ENCODE results near the gene TIMP2. TPM values are rescaled to one million over a fixed set of nuclear protein-coding genes. Genes with fewer than 3 reads are reported as not detected.

The TIMP2 gene
- total and polyA plus RNA-seq, 2 of the 13 experiments (the other 11 are each of a cell fraction or from before 2014, with no cell fraction given): 3.8 to 8.5 TPM

DNA sequence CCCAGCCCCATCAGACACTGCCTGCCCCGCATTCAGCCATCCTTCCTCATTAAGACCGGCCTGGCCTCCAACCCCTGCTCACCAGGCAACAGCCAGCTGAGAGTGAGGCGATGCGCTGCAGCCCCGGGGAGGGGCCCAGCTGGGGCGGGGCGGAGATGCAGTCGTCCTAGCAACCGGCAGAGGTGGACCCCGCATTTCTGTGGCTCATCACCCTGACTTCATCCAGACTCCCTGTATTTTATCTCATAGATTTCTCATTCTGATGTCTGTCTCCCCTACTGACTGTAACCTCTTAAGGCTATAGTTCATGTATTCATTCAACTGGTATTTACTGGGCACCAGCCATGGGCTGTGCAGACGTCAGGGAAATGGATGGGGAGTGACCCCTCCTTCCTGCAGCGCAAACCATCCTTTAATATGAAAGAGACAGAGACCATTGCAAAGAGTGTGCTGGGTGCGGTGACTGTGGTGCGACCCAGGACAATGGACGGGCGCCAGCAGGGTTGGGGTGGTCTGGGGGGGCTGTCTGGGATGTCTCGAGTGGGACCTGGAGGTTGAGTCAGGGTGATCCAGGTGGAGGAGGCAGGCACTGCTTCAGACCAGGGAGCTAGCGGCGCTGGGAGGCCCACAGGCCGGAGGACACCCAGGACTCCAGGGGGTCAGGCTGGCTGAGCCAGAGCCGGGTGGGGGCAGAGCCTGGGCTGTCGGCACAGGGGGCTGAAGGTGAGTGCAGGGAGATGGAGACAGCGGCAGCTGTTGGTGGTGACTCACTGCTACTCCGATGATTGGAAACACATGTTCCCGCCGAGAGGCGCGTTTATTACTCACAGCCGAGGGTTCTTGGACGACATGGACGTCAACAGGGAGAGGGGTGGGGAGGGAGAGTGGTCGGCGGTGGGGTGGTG is 10.5 kb upstream of the TIMP2 start (continued):
- TF ChIP-seq, protein P1, sequence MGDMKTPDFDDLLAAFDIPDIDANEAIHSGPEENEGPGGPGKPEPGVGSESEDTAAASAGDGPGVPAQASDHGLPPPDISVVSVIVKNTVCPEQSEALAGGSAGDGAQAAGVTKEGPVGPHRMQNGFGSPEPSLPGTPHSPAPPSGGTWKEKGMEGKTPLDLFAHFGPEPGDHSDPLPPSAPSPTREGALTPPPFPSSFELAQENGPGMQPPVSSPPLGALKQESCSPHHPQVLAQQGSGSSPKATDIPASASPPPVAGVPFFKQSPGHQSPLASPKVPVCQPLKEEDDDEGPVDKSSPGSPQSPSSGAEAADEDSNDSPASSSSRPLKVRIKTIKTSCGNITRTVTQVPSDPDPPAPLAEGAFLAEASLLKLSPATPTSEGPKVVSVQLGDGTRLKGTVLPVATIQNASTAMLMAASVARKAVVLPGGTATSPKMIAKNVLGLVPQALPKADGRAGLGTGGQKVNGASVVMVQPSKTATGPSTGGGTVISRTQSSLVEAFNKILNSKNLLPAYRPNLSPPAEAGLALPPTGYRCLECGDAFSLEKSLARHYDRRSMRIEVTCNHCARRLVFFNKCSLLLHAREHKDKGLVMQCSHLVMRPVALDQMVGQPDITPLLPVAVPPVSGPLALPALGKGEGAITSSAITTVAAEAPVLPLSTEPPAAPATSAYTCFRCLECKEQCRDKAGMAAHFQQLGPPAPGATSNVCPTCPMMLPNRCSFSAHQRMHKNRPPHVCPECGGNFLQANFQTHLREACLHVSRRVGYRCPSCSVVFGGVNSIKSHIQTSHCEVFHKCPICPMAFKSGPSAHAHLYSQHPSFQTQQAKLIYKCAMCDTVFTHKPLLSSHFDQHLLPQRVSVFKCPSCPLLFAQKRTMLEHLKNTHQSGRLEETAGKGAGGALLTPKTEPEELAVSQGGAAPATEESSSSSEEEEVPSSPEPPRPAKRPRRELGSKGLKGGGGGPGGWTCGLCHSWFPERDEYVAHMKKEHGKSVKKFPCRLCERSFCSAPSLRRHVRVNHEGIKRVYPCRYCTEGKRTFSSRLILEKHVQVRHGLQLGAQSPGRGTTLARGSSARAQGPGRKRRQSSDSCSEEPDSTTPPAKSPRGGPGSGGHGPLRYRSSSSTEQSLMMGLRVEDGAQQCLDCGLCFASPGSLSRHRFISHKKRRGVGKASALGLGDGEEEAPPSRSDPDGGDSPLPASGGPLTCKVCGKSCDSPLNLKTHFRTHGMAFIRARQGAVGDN (CRISPR knock-in tag; IDR thresholded peaks at IDR 0.05): no peak
- TF ChIP-seq YEATS4 (CRISPR knock-in tag; IDR thresholded peaks at IDR 0.05; ENCODE audit: borderline replicate concordance): no peak
- no peak for TF ChIP-seq HHEX (CRISPR knock-in tag; IDR thresholded peaks at IDR 0.05)
- TF ChIP-seq NFE2 (CRISPR knock-in tag; IDR thresholded peaks at IDR 0.05): no peak
- TF ChIP-seq ZNF232 (CRISPR knock-in tag; IDR thresholded peaks at IDR 0.05; ENCODE audit: borderline replicate concordance): no peak
- 0 out of 2 replicates have a peak, but pooled peaks have one; percentile 13 for TF ChIP-seq RXRA (CRISPR knock-in tag; IDR thresholded peaks at IDR 0.05)
- no peak for TF ChIP-seq RFX3 (CRISPR knock-in tag; IDR thresholded peaks at IDR 0.05)
- no peak for TF ChIP-seq TFAP4 (IDR thresholded peaks at IDR 0.05; ENCODE audit: borderline replicate concordance, low read depth)
- 0 out of 3 replicates have a peak, but pooled peaks have one; percentile 30 for TF ChIP-seq MXI1 (IDR thresholded peaks at IDR 0.05; ENCODE audit: borderline replicate concordance, low read depth, low read length)
- TF ChIP-seq JDP2 (CRISPR knock-in tag; IDR thresholded peaks at IDR 0.05; ENCODE audit: borderline replicate concordance): no peak
- TF ChIP-seq ZBTB34 (CRISPR knock-in tag; IDR thresholded peaks at IDR 0.05): no peak
- no peak for TF ChIP-seq RELA (CRISPR knock-in tag; IDR thresholded peaks at IDR 0.05)
- TF ChIP-seq PAF1 (CRISPR knock-in tag; IDR thresholded peaks at IDR 0.05): no peak
- no peak for TF ChIP-seq ASH2L (IDR thresholded peaks at IDR 0.05; ENCODE audit: insufficient read length, low read depth, low read length)
- no peak for TF ChIP-seq ZNF510 (CRISPR knock-in tag; IDR thresholded peaks at IDR 0.05; ENCODE audit: low read depth)
- no peak for TF ChIP-seq ZNF18 (CRISPR knock-in tag; IDR thresholded peaks at IDR 0.05; ENCODE audit: insufficient replicate concordance)
- no peak for TF ChIP-seq ZNF292 (CRISPR knock-in tag; IDR thresholded peaks at IDR 0.05; ENCODE audit: borderline replicate concordance, low read depth)
- TF ChIP-seq SAP130 (CRISPR knock-in tag; IDR thresholded peaks at IDR 0.05; ENCODE audit: low read depth): peak; percentile 30; the same call in 1 of the 2 replicates
- TF ChIP-seq, protein P2, sequence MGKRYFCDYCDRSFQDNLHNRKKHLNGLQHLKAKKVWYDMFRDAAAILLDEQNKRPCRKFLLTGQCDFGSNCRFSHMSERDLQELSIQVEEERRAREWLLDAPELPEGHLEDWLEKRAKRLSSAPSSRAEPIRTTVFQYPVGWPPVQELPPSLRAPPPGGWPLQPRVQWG (CRISPR knock-in tag; IDR thresholded peaks at IDR 0.05; ENCODE audit: borderline replicate concordance, low read depth): no peak
- TF ChIP-seq THAP11 (CRISPR knock-in tag; IDR thresholded peaks at IDR 0.05): no peak
- no peak for TF ChIP-seq MTA1 (CRISPR knock-in tag; IDR thresholded peaks at IDR 0.05; ENCODE audit: borderline replicate concordance)
